IPS-18c (cell line): ENCODE results near the gene TBC1D10A.

ENCODE experiments used
- H3K4me3 ChIP-seq: 2 replicates; pipeline ENCODE4 v1.7.0; 2013; ENCODE audit warnings: low read depth, mild to moderate bottlenecking, low read length, moderate library complexity; ENCODE audit not compliant: insufficient read depth
- H3K9me3 ChIP-seq: one replicate; pipeline ENCODE4 v1.6.1; 2013; ENCODE audit warnings: mild to moderate bottlenecking, low read length, moderate library complexity; ENCODE audit not compliant: control insufficient read depth, insufficient read depth

TBC1D10A gene

GRCh38 chr22:30267382-30268302, 59.1 kb downstream of the TBC1D10A start:
- no peak overlapping the region for H3K4me3 ChIP-seq

GRCh38 chr22:30266445-30267381, 60.0 kb downstream of the TBC1D10A start, which contains the start of gene OSM:
OSM (minus strand) TSS chr22:30266851; CDS start chr22:30266799, 52 bp downstream.
- H3K4me3 ChIP-seq, result no peak within 1 kb of the TSS
- H3K9me3 ChIP-seq, result no peaks in the 10 kb centered on the region

More at GRCh38 chr22:30267382-30268302, 59.1 kb downstream of the TBC1D10A start:
- H3K9me3 ChIP-seq, result no peaks in the 10 kb centered on the region

- Histone ChIP-seq H3K9me3 (no peaks in the 10 kb centered on the region), H3K4me3 (no peak overlapping the region)
Observed at GRCh38 chr22:30265823-30266444, 60.8 kb downstream of the TBC1D10A start.

- H3K4me3 ChIP-seq, result no peak overlapping the region
- H3K9me3 ChIP-seq, result no peaks in the 10 kb centered on the region
Observed at GRCh38 chr22:30265131-30265720, 61.5 kb downstream of the TBC1D10A start.

GRCh38 chr22:30263883-30264282, 62.9 kb downstream of the TBC1D10A start:
- H3K9me3 ChIP-seq, result no peaks in the 10 kb centered on the region
- no peak overlapping the region for H3K4me3 ChIP-seq

GRCh38 chr22:30262917-30263741, 63.6 kb downstream of the TBC1D10A start:
- Histone ChIP-seq H3K9me3 (no peaks in the 10 kb centered on the region), H3K4me3 (no peak overlapping the region)

GRCh38 chr22:30262112-30262511, 64.6 kb downstream of the TBC1D10A start:
- no peaks in the 10 kb centered on the region for H3K9me3 ChIP-seq
- no peak overlapping the region for H3K4me3 ChIP-seq

GRCh38 chr22:30261134-30261533, 65.6 kb downstream of the TBC1D10A start:
- Histone ChIP-seq H3K4me3 (no peak overlapping the region), H3K9me3 (no peaks in the 10 kb centered on the region)

- Histone ChIP-seq H3K4me3 (no peak overlapping the region), H3K9me3 (no peaks in the 10 kb centered on the region)
Observed at GRCh38 chr22:30260682-30261081, 66.1 kb downstream of the TBC1D10A start.

GRCh38 chr22:30260276-30260675, 66.5 kb downstream of the TBC1D10A start:
- Histone ChIP-seq H3K9me3 (no peaks in the 10 kb centered on the region), H3K4me3 (no peak overlapping the region)

GRCh38 chr22:30254314-30254713, 72.4 kb downstream of the TBC1D10A start:
- no peak overlapping the region for H3K4me3 ChIP-seq
- no peaks in the 10 kb centered on the region for H3K9me3 ChIP-seq

GRCh38 chr22:30253205-30253852, 73.4 kb downstream of the TBC1D10A start:
- Histone ChIP-seq H3K9me3 (no peaks in the 10 kb centered on the region), H3K4me3 (no peak overlapping the region)

- Histone ChIP-seq H3K4me3 (no peak overlapping the region), H3K9me3 (no peaks in the 10 kb centered on the region)
Observed at GRCh38 chr22:30252411-30253204, 74.1 kb downstream of the TBC1D10A start.

GRCh38 chr22:30251711-30252110, 75.0 kb downstream of the TBC1D10A start:
- no peaks in the 10 kb centered on the region for H3K9me3 ChIP-seq
- H3K4me3 ChIP-seq, result no peak overlapping the region

GRCh38 chr22:30250661-30251267, 76.0 kb downstream of the TBC1D10A start:
- no peak overlapping the region for H3K4me3 ChIP-seq
- no peaks in the 10 kb centered on the region for H3K9me3 ChIP-seq
